DND-41 (cell line): ENCODE results near the gene INSYN2A.

Source experiments
- CTCF ChIP-seq: IDR thresholded peaks from 2 replicates; pipeline ENCODE4 v1.5.1; 2012; ENCODE audit warnings: borderline replicate concordance, low read length, moderate library complexity, mild to moderate bottlenecking; ENCODE audit not compliant: poor library complexity, severe bottlenecking; ENCODE audit errors: extremely low read depth
- EZH2 ChIP-seq: IDR thresholded peaks from 3 replicates; pipeline ENCODE4 v1.6.1; 2012; ENCODE audit warnings: borderline replicate concordance, low read depth, mild to moderate bottlenecking, moderate library complexity, low read length, inconsistent platforms; ENCODE audit not compliant: severe bottlenecking

GRCh38 chr10:127179612-127180250, 16.7 kb downstream of the INSYN2A start:
- TF ChIP-seq CTCF (no peak), EZH2 (no peak)
